Nucleus accumbens (tissue), 56 donors: Measurements from ENCODE around the gene SCARB1.

ENCODE experiments used
- DNase-seq, 56 donors: peaks; one replicate each; lab custom pipeline; 2025; lab: John Stamatoyannopoulos, UW

The SCARB1 gene

DNA sequence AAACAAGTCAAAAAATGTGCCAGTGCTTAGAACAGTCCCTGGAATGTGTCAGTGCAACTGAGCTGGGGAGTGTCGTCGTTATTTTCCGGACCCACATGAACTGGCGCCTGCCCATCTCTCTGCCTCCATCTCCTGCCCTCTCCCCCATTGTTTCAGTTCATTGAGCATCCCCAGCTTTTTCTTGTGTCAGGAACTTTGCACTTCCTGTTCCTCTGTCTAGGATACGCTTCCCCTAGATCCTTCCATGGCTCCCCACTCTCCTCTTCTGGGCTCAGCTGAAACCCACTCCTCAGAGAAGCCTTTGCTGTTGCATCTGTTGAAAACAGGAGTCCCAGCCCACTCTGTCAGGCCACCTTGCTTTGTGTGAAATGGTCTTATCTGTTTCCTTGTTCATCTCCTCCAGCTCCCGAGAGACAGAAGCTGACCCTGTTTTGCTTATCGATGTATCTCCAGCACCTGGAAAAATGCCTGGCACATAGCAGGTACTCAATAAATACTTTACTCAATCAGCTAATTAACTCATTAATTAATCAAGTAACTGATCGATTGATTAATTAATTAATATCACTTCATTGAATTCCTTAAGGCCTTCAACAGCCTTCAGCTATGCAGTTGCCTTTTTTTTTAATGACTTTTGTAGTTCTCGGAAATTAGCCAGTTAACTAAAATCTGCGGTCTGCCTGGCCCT lies 2.7 kb upstream of the SCARB1 start:
- DNase-seq = no peak

DNA sequence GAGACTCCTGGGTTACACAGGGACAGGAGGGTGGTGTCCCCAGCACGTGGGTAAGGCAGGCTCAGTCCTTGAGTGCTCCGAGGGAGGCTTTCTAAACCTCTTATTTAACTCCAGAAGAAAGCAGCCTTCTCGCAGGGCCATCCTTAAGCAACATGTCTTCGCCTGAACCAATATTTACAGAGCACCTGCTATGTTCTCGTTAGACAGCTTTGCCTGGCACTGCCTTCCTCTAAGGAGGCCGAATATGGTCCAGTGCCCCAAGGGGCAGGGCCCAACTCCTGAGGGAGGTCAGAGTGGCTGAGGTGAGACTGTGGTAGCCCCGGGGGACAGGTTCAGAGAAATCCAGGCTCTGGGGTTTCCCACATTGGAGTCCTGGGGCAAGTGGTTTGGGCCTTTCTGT lies 2.1 kb upstream of the SCARB1 start:
- DNase-seq = no peak

DNA sequence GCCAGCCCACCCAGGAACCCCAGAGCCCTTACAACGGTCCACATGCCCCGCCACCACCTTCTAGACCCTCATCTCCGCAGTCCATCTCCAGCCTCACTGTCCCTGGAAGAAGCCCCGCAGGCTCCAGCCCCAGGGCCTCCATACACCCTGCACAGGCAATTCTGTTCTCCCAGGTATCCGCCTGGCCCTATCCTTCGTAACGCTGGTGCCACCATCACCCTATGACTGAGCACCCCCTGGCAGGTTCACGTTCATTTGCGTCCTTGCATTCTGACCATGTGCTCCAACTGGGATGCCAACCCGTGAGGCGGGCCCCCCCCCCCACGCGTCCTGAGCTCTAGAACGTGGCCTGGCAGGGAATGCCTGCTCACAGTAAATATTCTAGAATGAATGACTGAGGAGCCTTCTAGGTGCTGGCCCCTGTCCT lies 675 bp upstream of the SCARB1 start:
- peak in 1 of 56 donors; percentile 49 for DNase-seq

DNA sequence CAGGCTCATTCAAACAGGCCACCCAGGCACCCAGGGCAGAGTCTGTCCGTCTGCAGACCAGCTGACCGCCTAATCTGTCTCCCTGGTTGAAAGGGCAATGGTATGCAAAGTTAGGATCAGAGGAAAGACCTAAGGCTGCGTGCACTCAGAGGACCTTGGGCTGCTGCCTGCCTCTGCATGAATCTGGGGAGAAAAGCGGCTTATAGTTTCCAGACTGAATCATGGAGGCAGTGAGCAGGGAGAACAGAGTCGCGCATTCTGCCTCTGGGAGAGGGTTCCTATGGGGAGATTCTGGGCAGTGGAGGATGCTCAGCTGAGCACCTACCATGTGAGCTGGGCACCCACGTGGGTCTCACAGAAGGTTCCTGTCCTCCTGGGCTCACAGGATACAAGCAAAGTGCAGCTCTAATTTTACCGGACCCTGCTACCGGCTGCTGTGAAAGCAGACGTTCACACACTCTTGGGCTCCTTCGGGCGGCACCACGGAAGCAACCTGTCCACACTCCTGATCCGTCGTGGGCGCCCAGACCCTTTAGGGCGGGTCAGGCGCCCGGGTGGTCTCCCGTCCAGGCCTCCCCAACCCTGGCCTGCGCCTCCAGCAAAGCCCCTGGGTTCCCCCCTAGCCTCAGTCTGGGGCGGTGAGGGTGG lies 772 bp downstream of the SCARB1 start:
- peak in 42 of 56 donors; percentile 18 to 68 (median 40) for DNase-seq

DNA sequence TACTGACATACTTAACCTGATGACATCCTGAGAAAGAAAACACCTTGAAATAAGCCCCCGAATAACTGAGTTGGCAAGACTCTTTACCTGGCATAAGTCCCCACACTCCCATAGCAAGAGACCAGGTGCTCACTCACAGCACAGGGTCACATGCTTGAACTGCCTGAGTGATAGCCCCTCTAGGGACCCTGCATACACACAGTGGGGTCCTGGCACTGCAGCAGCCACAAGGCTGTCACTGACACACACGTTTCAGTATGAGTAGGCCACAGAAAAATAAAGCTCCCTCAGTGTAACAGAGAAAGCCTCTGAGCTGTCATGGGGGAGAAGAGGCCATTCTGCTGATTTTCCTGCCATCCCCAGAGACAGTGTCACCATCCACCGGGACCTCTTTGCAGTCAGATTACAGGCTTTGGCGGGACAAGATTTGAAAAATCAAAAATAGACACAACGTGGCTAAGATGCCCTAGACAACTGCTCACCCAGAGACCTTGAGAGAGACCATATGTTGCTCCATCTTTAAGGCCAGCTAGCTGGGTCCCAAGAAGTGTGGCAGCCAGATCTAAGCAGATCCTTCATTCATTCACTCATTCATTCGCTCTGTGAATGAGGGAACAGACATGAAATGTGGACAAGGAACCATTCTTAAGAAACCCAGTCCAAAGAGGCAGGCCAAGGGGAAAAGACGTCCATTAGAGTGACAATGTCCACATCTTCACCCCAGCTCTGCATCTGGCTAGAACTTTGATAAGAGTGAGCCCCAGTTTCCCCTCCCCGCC lies 1.6 kb downstream of the SCARB1 start:
- DNase-seq = peak in 3 of 56 donors; percentile 25 to 54 (median 35)

DNA sequence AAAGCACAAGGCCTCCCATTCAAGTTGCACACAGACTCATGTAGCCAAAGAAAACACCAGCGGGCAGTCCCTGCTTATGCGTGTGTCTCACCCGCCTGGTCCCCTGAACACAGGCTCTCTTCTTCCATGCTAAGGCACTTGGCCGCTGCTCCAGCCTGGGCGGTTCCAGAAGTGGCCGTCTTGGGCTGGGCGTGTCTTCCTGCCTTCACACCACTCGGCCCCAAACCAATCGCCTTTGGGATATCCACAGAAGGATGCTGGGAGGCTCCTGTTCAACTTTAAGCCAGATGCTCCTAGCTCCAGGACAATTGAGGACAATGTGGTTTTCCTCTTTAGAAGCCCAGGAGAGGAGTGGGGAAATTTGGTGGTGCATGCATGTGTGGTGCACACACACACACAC lies 2.2 kb downstream of the SCARB1 start:
- DNase-seq = peak in 53 of 56 donors; percentile 28 to 95 (median 78)

DNA sequence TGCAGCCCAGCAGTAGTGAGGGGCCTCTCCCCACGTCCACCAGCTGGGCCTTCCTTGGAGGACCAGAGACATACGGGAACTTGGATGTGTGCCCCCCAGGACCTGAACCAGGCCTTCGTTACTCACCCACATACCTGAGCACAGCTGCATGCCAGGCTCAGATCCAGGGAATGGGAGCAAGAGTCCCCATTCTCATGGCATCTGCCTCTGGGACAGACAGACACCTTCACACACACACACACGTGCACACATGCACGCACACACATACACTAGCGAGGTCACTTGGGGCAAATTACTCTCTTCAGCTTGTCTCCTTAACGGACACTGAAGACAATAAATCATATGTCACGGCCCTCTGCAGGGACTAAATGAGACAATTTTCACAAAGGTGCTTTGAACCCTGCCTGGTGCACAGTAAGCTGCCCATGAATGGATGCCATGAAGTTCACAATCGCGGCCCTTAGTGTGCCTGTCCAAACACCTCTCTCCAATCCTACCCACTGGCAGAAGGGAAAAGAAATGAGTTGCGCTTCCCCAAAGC lies 5.7 kb downstream of the SCARB1 start:
- DNase-seq = no peak

DNA sequence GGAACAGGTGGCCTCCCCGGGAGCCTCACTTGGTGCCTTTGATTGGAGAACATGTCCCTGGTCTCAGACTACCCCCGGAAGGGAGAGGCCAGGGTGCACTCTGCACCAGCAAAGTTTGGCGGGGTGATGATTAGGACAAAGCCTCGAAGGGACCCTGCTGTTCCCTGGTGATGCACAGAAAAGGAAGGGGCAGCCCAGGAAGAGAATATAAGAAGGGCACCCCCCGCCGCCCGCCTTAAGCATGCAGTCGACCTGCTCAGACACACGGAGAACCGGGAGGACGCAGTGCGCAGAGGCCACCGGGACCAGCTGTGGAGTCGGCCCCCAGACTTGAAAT lies 6.9 kb downstream of the SCARB1 start:
- DNase-seq = no peak

DNA sequence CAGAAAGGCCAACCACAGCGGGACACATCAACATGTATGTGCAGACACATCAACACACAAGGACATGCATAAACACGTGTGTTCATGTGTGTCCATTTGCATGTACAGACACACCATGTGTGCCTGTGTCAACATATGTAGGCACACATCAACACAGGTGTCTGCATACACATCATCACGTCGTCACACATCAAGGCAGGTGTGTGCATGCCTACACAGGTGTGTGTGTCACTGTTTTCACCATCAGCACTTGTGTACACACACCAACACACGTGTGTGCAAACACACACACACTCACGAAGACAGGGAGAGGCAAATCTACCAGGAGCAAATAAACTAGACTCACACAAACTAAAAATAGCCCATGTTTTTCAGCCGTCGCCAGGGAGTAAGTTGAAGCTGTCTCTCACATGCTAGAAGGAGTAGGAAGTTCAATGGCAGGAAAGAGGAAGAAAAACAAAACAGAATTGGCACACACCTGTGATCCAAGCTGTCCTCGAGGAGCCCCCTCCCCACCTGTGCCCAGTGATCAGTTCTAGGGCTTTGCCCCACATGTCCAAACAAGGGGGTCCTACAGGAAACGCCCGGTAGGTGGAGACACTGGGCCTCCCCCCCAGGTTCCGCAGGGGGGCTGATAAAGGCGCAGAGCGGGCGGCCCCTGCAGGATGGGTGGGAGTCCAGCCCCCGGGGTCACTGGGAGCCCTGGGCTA lies 7.4 kb downstream of the SCARB1 start:
- peak in 5 of 56 donors; percentile 6 to 22 (median 20) for DNase-seq

DNA sequence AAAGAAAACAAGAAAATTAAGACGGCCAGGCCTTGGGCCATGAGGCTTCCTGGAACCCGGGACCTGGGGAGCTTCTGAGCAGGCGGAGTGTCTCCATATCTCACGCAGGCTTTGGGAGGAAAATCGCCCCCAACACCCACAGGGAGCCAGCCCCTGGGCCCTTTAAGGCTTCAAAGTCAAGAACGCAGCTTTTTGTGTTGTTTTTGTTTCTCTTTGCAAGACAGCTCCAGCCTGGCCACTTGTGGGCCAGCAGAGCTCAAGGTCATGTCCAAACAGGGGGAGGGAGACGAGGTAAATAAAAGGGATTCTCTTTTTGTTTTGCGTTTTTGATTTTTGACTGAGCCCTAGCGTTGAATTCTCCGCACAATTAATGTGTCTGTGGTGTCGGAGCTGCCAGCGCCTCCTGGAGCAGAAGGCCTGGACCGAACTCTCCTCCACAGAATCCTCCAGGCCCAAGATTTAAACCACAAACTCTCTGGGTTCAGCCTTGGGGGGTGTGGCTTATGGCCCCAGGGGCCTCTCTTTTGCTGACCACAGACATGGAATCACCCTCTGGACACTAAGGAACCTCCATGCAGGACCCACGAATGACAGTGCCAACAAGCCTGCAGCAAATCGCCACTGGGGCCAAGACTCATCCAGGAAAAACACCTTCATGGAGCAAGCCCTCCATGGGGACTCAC lies 8.2 kb downstream of the SCARB1 start:
- no peak for DNase-seq

DNA sequence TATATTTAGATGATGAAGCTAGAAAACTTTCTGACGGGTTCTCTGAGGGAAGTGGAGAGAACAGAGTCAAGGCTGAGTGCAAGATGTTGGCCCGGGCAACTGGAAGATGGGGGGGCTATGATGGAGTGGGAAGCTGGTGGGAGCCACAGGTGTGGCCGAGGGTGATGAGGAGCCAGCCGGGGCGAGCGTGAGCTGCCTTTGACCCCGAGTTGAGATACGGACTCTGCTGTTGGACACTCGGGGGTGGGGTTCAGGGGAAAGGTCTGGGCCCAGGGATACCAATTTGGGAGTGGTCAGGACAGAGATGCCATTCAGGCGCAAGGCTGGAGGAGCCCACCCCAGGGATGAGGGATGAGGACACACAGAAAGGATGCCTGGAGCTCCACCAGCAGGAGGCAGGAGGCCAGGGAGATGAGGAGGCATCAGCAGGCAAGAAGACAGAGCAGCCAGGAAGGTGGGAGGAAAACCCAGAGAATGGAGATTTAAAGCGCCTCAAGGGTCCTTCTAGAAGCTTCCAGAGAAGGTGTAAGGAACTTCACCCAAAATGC lies 9.0 kb downstream of the SCARB1 start:
- DNase-seq = no peak

DNA sequence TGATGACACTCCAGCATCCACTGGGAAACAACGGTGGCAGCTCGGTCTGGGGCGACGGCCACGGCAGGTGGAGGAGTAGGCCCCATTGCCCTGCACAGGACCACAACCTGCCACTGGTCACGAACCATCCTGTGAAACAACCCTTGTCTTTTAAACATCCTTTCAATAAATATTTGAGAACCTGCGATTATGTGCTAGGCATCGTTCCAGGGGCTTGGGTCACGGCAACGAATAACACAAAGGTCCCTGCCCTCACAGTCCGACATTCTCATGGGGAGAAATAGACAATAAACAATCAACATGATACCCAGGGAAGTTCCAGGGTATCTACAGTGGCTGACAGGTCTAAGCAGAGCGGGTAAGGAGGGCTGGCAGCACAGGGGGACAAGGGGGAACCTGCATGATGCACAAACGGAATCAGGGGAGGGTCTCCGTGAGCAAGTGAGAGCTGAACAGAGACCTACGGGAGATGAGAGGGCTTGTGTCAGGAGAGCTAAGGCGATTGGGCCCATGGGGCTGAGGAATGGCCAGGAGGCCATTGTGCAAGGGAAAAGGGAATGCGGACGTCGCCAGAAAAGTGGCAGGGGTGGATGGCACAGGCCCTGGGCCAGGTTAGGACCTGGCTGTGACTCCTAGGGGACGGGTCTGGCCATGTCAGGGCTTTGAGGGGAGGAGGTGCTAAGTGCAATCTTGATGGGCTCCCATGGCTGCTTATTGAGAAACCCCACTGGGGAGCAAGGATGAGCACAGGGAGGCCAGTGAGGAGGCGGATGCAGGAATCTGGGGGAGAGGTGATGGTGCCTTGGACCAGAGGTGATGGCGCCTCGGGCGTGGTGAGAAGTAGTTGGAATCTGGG lies 9.7 kb downstream of the SCARB1 start:
- DNase-seq = no peak

DNA sequence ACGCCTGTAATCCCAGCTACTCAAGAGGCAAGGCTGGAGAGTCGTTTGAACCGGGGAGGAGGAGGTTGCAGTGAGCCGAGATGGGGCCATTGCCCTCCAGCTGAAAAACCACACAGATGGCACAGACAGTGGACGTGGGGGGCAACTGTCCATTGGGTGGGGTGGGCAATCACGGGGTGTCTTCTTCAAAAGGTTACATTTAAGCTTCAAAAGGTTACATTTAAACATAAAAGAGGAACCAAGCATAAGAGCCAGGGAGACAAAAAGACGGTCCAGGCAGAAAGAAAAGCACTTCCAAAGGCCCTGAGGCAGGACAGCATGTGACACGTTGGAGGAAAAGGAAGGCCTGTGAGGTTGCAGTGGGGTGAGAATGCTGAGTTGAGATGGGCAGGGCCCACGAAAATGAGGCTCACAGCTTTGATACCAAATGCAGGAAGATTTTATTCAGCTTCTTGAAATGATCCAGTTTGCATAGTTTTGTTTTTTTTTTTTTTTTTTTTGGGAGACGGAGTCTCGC lies 10.7 kb downstream of the SCARB1 start:
- DNase-seq = no peak

DNA sequence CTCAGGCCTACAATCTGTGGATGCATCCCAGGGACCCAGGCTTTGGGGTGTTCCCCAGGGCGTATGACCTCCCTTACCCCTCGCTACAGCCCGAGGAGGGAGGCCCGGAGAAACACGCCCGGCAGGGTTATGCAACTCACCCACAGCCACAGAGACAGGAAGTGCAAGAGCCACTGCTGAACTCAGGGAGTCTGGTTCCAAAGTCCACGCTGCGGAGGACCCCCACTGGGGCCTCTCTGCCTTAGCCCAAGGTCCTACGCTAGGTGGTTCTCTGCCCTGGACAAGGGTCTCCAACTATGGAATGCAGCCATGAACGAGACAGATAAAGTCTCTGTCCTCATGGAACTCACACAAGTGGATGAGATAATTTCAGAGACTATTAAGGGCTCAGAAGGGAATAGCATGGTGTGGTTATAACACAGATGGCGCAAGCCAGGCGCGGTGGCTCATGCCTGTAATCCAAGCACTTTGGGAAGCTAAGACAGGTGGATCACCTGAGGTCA lies 11.3 kb downstream of the SCARB1 start:
- DNase-seq = peak in 10 of 56 donors; percentile 12 to 45 (median 25)

DNA sequence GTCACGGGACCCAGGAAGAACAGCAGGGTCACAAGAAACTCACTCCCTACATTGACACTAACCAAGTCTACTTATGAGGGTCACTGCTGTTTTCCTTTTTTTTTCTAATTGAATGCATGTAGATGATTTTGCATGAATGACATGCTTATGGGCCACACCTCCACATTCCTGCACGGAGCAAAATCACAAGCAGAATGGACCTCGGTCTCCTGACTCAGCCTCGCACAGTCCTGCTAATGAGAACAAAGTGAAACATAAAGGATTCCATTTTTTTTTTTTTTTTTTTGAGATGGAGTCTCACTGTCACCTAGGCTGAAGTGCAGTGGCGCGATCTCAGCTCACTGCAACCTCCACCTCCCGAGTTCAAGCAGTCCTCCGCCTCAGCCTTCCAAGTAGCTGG lies 12.3 kb downstream of the SCARB1 start:
- DNase-seq = no peak

DNA sequence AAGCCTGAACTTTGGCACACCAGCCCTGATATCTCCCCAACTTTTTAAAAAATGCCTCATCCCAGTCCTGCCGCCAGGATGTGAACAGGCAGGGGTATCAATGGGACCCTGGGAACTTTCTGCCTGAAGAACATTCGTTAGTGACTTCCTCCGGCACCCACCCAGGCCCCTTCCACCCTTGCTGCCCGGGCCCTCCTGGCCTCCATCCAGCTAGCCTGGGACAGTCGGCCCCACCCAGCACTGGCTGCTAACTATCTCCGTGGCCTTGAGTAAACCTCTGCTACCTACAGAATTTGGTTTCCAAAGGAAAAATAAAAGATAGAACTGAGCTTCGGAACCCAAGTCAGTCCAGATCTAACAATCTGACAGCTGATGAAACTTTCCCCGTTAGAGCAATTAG lies 14.3 kb downstream of the SCARB1 start:
- DNase-seq = no peak

DNA sequence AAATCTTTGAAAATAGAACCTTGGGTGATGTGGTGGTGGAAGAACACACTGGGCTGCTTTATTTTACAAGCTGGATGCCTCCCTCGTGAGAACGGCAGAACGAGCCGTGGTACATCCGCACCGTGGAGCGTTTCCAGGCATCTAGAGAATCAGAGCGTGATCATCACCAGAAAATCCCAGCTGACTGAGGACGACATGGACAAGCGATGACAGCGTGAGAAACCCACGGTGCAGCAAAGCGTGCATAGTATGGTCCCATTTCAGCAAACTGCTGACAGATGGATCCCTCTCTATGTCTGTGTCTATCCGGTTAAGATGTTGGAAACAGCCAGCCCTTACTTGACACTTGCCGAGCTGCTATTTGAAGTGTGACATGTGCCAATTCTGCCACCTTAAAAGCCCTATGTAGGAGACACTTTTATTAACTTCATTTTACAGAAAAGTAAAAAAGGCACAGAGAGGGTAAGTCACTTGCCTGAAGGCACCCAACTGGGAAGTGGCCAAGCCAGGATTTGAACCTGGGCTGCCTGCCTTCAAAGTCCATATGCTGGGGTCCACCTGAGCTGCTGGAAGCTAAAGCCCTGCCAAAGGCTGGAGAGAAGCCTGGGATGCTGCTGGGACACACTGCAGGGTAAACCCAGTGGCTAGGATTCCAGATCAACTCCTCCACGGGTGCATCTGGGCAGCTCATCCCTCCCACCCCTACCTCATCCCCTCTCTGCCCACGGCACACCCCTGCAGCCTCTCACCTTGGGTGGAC lies 14.9 kb downstream of the SCARB1 start:
- DNase-seq = peak in 26 of 56 donors; percentile 9 to 49 (median 28)
